Measurements from ENCODE around the gene ARFGEF2. TPM values are rescaled to one million over a fixed set of nuclear protein-coding genes. Genes with fewer than 3 reads are reported as not detected.

ARFGEF2 gene
- polyA plus RNA-seq, 1 donor (not counting 4 experiments of a cell fraction or from before 2014, with no cell fraction given) = 19.2 TPM

- Histone ChIP-seq H3K4me3 (ENCODE audit: control insufficient read depth in 2 of 3, extremely low read depth in 1 of 3, insufficient read depth in 2 of 3, low read depth in 1 of 3, low read length in 3 of 3) (no peak overlapping the region), H3K4me2 (ENCODE audit: control insufficient read depth, extremely low read depth, insufficient read depth, low read depth, low read length) (no peak overlapping the region), H3K79me2 (ENCODE audit: control insufficient read depth, insufficient read depth, low read length) (peaks cover 2% of the 10 kb centered on the region), H4K20me1 (ENCODE audit: control insufficient read depth, extremely low read depth, insufficient read depth, low read length) (no peaks in the 10 kb centered on the region), H2AFZ (ENCODE audit: control insufficient read depth, low read length) (no peak overlapping the region), H3K27me3 (ENCODE audit: control insufficient read depth, extremely low read depth, insufficient read depth, low read length) (no peaks in the 10 kb centered on the region), H3K4me1 (ENCODE audit: control insufficient read depth, extremely low read depth, insufficient read depth, low read length) (no peaks in the 10 kb centered on the region), H3K9me3 (ENCODE audit: control insufficient read depth, low read depth, low read length) (no peaks in the 10 kb centered on the region), H3K9me1 (ENCODE audit: control insufficient read depth, extremely low read depth, insufficient read depth, low read length) (no peaks in the 10 kb centered on the region), H3K27ac (ENCODE audit: control insufficient read depth, insufficient read depth, low read length) (no peak overlapping the region), H3K9ac (ENCODE audit: control insufficient read depth, extremely low read depth, insufficient read depth, low read length) (no peak overlapping the region), H3K36me3 (ENCODE audit: control insufficient read depth in 2 of 2, extremely low read depth in 1 of 2, insufficient read depth in 2 of 2, low read length in 2 of 2) (peaks cover 33 to 35% of the 10 kb centered on the region in 2 experiments)
- TF ChIP-seq CTCF (optimal IDR thresholded peaks at IDR 0.05 in 1 of 3, IDR thresholded peaks at IDR 0.05 in 1 of 3, conservative IDR thresholded peaks at IDR 0.05 in 1 of 3; ENCODE audit: extremely low read depth in 1 of 3, insufficient read depth in 2 of 3, low read length in 3 of 3) (no peak), EZH2 (IDR thresholded peaks at IDR 0.05; ENCODE audit: low read length) (no peak)
- no peak for DNase-seq (ENCODE audit: low read depth, low spot score)
- FAIRE-seq = no peak
- dilution Hi-C loops (cut with MboI; ENCODE audit: extremely low pct_ligation_motif_present, low sequenced_read_pairs) = no loop called here
Measured at GRCh38 chr20:48951646-48952045, 30.1 kb downstream of the ARFGEF2 start.

DNA sequence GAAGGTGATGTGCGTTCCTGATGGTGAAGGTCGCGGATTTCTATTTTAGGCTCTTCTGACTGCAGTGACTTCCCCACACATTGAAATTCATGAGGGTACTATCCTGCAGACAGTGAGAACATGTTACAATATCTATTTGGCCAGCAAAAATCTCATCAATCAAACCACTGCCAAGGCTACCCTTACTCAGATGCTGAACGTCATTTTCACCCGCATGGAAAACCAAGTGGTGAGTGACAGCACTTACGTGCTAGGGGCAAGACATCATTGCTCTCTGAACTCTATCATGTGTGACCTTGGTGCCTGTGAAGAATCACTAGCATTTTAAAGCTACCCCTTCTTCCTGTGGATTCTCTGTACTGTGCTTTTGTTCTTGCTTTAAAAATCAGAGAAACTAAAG is 31.1 kb downstream of the ARFGEF2 start:
- Histone ChIP-seq H3K27ac (ENCODE audit: control insufficient read depth, insufficient read depth, low read length) (no peak overlapping the region), H3K9me1 (ENCODE audit: control insufficient read depth, extremely low read depth, insufficient read depth, low read length) (no peaks in the 10 kb centered on the region), H3K36me3 (ENCODE audit: control insufficient read depth in 2 of 2, extremely low read depth in 1 of 2, insufficient read depth in 2 of 2, low read length in 2 of 2) (peaks cover 33 to 37% of the 10 kb centered on the region in 2 experiments), H3K79me2 (ENCODE audit: control insufficient read depth, insufficient read depth, low read length) (no peaks in the 10 kb centered on the region), H3K9ac (ENCODE audit: control insufficient read depth, extremely low read depth, insufficient read depth, low read length) (no peak overlapping the region), H3K27me3 (ENCODE audit: control insufficient read depth, extremely low read depth, insufficient read depth, low read length) (no peaks in the 10 kb centered on the region), H4K20me1 (ENCODE audit: control insufficient read depth, extremely low read depth, insufficient read depth, low read length) (no peaks in the 10 kb centered on the region), H3K4me2 (ENCODE audit: control insufficient read depth, extremely low read depth, insufficient read depth, low read depth, low read length) (no peak overlapping the region), H3K4me3 (ENCODE audit: control insufficient read depth in 2 of 3, extremely low read depth in 1 of 3, insufficient read depth in 2 of 3, low read depth in 1 of 3, low read length in 3 of 3) (no peak overlapping the region), H3K9me3 (ENCODE audit: control insufficient read depth, low read depth, low read length) (no peaks in the 10 kb centered on the region), H3K4me1 (ENCODE audit: control insufficient read depth, extremely low read depth, insufficient read depth, low read length) (no peaks in the 10 kb centered on the region), H2AFZ (ENCODE audit: control insufficient read depth, low read length) (no peak overlapping the region)
- no peak for TF ChIP-seq CTCF (optimal IDR thresholded peaks at IDR 0.05 in 1 of 3, IDR thresholded peaks at IDR 0.05 in 1 of 3, conservative IDR thresholded peaks at IDR 0.05 in 1 of 3; ENCODE audit: extremely low read depth in 1 of 3, insufficient read depth in 2 of 3, low read length in 3 of 3)
- no peak for TF ChIP-seq EZH2 (IDR thresholded peaks at IDR 0.05; ENCODE audit: low read length)
- FAIRE-seq (no peak), DNase-seq (ENCODE audit: low read depth, low spot score) (no peak)
- dilution Hi-C loops (cut with MboI; ENCODE audit: extremely low pct_ligation_motif_present, low sequenced_read_pairs) = no loop called here

Data from keratinocyte (primary cell).